GM23338 (cell line): ENCODE results near the gene GRIA1. TPM values are rescaled to one million over a fixed set of nuclear protein-coding genes. Genes with fewer than 3 reads are reported as not detected.

ENCODE experiments used
- ATAC-seq: fragments of 200-7000 bp; cut with Tn5 transposase; 3 replicates; pipeline ENCODE4 v1.9.1; 2020
- DNase-seq: peaks from one replicate; pipeline ENCODE4 v3.0.0-alpha.2; 2015; ENCODE audit warnings: low spot score
- H2AFZ ChIP-seq: fragments of 200-600 bp; sonication (generic); 2 replicates; pipeline ENCODE4 v1.8.0; 2016; ENCODE audit warnings: antibody characterized with exemption, mild to moderate bottlenecking, moderate library complexity
- H3F3A ChIP-seq: fragments of 200-600 bp; sonication (generic); replicated peaks from 2 replicates; pipeline ENCODE4 v1.8.0; 2017; ENCODE audit warnings: antibody characterized with exemption, mixed run types, low read depth
- H3K27ac ChIP-seq: fragments of 200-600 bp; sonication (generic); 2 replicates; pipeline ENCODE4 v1.6.1; 2016; ENCODE audit warnings: low read depth
- H3K27me3 ChIP-seq: fragments of 200-600 bp; sonication (generic); 2 replicates; pipeline ENCODE4 v1.8.0; 2016; ENCODE audit warnings: mild to moderate bottlenecking, mixed run types, moderate library complexity; ENCODE audit not compliant: insufficient read depth
- H3K36me3 ChIP-seq: fragments of 200-600 bp; sonication (generic); 2 replicates; pipeline ENCODE4 v1.8.0; 2016; ENCODE audit warnings: mild to moderate bottlenecking; ENCODE audit not compliant: insufficient read depth
- H3K4me1 ChIP-seq: fragments of 200-600 bp; sonication (generic); 2 replicates; pipeline ENCODE4 v1.8.0; 2016; ENCODE audit warnings: mild to moderate bottlenecking, moderate library complexity; ENCODE audit not compliant: insufficient read depth
- H3K4me2 ChIP-seq: fragments of 200-600 bp; sonication (generic); 2 replicates; pipeline ENCODE4 v1.7.1; 2017; ENCODE audit warnings: mixed run types
- H3K4me3 ChIP-seq: fragments of 200-600 bp; sonication (generic); 2 replicates; pipeline ENCODE4 v1.6.1; 2016; ENCODE audit warnings: mixed run types
- H3K79me2 ChIP-seq: fragments of 200-600 bp; sonication (generic); replicated peaks from 2 replicates; pipeline ENCODE4 v1.8.0; 2017; ENCODE audit warnings: mild to moderate bottlenecking; ENCODE audit not compliant: insufficient read depth
- H3K9me2 ChIP-seq: fragments of 200-600 bp; sonication (generic); 2 replicates; pipeline ENCODE4 v1.8.0; 2017; ENCODE audit not compliant: insufficient read depth
- H4K20me1 ChIP-seq: fragments of 200-600 bp; sonication (generic); replicated peaks from 2 replicates; pipeline ENCODE4 v1.8.0; 2017; ENCODE audit warnings: mild to moderate bottlenecking; ENCODE audit not compliant: insufficient read depth
- H3K27ac Mint-ChIP-seq: 2 replicates; pipeline ENCODE4 v1.8.0; 2020; ENCODE audit warnings: inconsistent platforms, mild to moderate bottlenecking, moderate library complexity, mixed read lengths
- H3K27me3 Mint-ChIP-seq: 3 replicates; pipeline ENCODE4 v1.8.0; 2022; ENCODE audit warnings: low read depth, mild to moderate bottlenecking, moderate library complexity, mixed read lengths, inconsistent platforms; ENCODE audit not compliant: insufficient read depth, poor library complexity
- H3K36me3 Mint-ChIP-seq: 3 replicates; pipeline ENCODE4 v1.8.0; 2021; ENCODE audit warnings: low read depth, mild to moderate bottlenecking, inconsistent platforms, moderate library complexity, mixed read lengths
- H3K4me1 Mint-ChIP-seq: 3 replicates; pipeline ENCODE4 v1.8.0; 2020; ENCODE audit warnings: mild to moderate bottlenecking, inconsistent platforms, mixed read lengths
- H3K4me3 Mint-ChIP-seq: 3 replicates; pipeline ENCODE4 v1.8.0; 2021; ENCODE audit warnings: moderate library complexity, mild to moderate bottlenecking, inconsistent platforms, mixed read lengths
- H3K9me3 Mint-ChIP-seq: 3 replicates; pipeline ENCODE4 v1.8.0; 2020; ENCODE audit warnings: moderate library complexity, mild to moderate bottlenecking, inconsistent platforms, mixed read lengths
- CTCF ChIP-seq, 2 experiments: fragments of 200-600 bp in 1 of 2; sonication (generic) in 1 of 2; conservative IDR thresholded peaks; 2 replicates each; pipeline versions ENCODE4 v1.5.1 to v1.6.1; 2016 to 2017; ENCODE audit warnings: antibody characterized with exemption in 2 of 2, low read depth in 2 of 2, mild to moderate bottlenecking in 2 of 2, moderate library complexity in 1 of 2
- ETS1 ChIP-seq: IDR thresholded peaks from 2 replicates; pipeline ENCODE4 v1.6.1; 2016; ENCODE audit warnings: antibody characterized with exemption
- EZH2 ChIP-seq: fragments of 200-600 bp; sonication (generic); IDR thresholded peaks from one replicate; pipeline ENCODE4 v1.8.0; 2017; ENCODE audit warnings: antibody characterized with exemption, mild to moderate bottlenecking, low read depth; ENCODE audit not compliant: unreplicated experiment
- EZH2phosphoT487 ChIP-seq: fragments of 200-600 bp; sonication (generic); IDR thresholded peaks from one replicate; pipeline ENCODE4 v1.8.1; 2018; ENCODE audit warnings: antibody characterized with exemption; ENCODE audit not compliant: unreplicated experiment
- NANOG ChIP-seq: IDR thresholded peaks from 2 replicates; pipeline ENCODE4 v1.6.1; 2016; ENCODE audit warnings: antibody characterized with exemption, borderline replicate concordance
- REST ChIP-seq: IDR thresholded peaks from one replicate; pipeline ENCODE4 v1.6.1; 2018; ENCODE audit warnings: antibody characterized with exemption; ENCODE audit not compliant: unreplicated experiment
- ZNF114 ChIP-seq: fragments of 250-450 bp; sonication (Bioruptor Pico); IDR thresholded peaks from 2 replicates; pipeline ENCODE4 v1.5.0; 2020; ENCODE audit warnings: mild to moderate bottlenecking, moderate library complexity
- ZNF462 ChIP-seq: fragments of 250-450 bp; sonication (Bioruptor Pico); IDR thresholded peaks from 2 replicates; pipeline ENCODE4 v1.5.0; 2020; ENCODE audit warnings: mild to moderate bottlenecking, moderate library complexity
- polyA plus RNA-seq: library from polyadenylated mRNA; unstranded; fragments of >200 nt; fragmentation: Nextera tagmentation; extraction: Ambion mirVana; gene quantifications from 2 replicates; pipeline ENCODE4 v1.2.1, GENCODE V29; 2016
- total RNA-seq: library from RNA; depleted of rRNA; stranded (reverse); fragments of >200 nt; shearing (Covaris generic); gene quantifications from 2 replicates; pipeline ENCODE4 v1.2.3, GENCODE V29; 2014

GRIA1 gene
- total and polyA plus RNA-seq, 2 experiments from 2014 or later: 1.0 to 1.7 TPM

- no peaks in the 10 kb centered on the region for H3K4me1 Mint-ChIP-seq
- no peak overlapping the region; the same call in 1 of the 2 replicates for H2AFZ ChIP-seq
- peaks cover 3% of the 10 kb centered on the region; the same call in 1 of the 2 replicates for H3K9me2 ChIP-seq
- no peaks in the 10 kb centered on the region; the same call in 2 of the 3 replicates for H3K36me3 Mint-ChIP-seq
- no peaks in the 10 kb centered on the region for H4K20me1 ChIP-seq
- no peak overlapping the region for H3K4me2 ChIP-seq
- no peak overlapping the region for H3K4me3 ChIP-seq
- H3K9me3 Mint-ChIP-seq: peaks cover 4% of the 10 kb centered on the region; the same call in 1 of the 3 replicates
- H3K27ac ChIP-seq: no peak overlapping the region
- H3K27ac Mint-ChIP-seq: no peak overlapping the region
- no peaks in the 10 kb centered on the region for H3K79me2 ChIP-seq
- ATAC-seq: no peak
- no peaks in the 10 kb centered on the region for H3K4me1 ChIP-seq
- TF ChIP-seq ZNF462 (CRISPR knock-in tag) (no peak), EZH2phosphoT487 (no peak), EZH2 (no peak), ZNF114 (CRISPR knock-in tag) (no peak), REST (no peak), NANOG (no peak), CTCF (conservative IDR thresholded peaks at IDR 0.05; ENCODE audit: low read depth in 2 of 2) (no peak), ETS1 (no peak)
- H3K36me3 ChIP-seq: no peaks in the 10 kb centered on the region
- no peaks in the 10 kb centered on the region for H3F3A ChIP-seq
- DNase-seq: no peak
- no peak overlapping the region for H3K4me3 Mint-ChIP-seq
- H3K27me3 Mint-ChIP-seq: peaks cover 1% of the 10 kb centered on the region
- no peaks in the 10 kb centered on the region for H3K27me3 ChIP-seq
Measured at GRCh38 chr5:153470736-153471135, 19.7 kb upstream of the GRIA1 start.
